ENCODE measurements around the gene S100Z. TPM values are rescaled to one million over a fixed set of nuclear protein-coding genes. Genes with fewer than 3 reads are reported as not detected.
A peak's percentile ranks its signal among the peaks of the same experiment; 100 is the strongest.

Gene S100Z
- total and polyA plus RNA-seq, 9 of the 15 experiments (the other 6 are each of a cell fraction or from before 2014, with no cell fraction given): 0.15 to 0.42 (median 0.20) TPM; not detected in 6

- TF ChIP-seq DNMT1 (IDR thresholded peaks at IDR 0.05) (no peak), RNF2 (IDR thresholded peaks at IDR 0.05) (peak; percentile 88), PREB (CRISPR knock-in tag; IDR thresholded peaks at IDR 0.05) (no peak), ZNF583 (CRISPR knock-in tag; IDR thresholded peaks at IDR 0.05) (0 out of 2 replicates have a peak, but pooled peaks have one; percentile 14), DACH1 (IDR thresholded peaks at IDR 0.05; ENCODE audit: partially characterized antibody) (peak; percentile 42), USF1 (CRISPR knock-in tag; IDR thresholded peaks at IDR 0.05) (no peak), BRF1 (IDR thresholded peaks at IDR 0.05; ENCODE audit: borderline replicate concordance, extremely low read depth, insufficient read length) (no peak), PHF20 (IDR thresholded peaks at IDR 0.05; ENCODE audit: partially characterized antibody) (peak; percentile 28), TARDBP (IDR thresholded peaks at IDR 0.05) (peak; percentile 85; the same call in 1 of the 2 replicates), ATF2 (CRISPR knock-in tag; IDR thresholded peaks at IDR 0.05) (no peak), MYNN (IDR thresholded peaks at IDR 0.05) (peak; percentile 53; the same call in 1 of the 2 replicates), MYNN (CRISPR knock-in tag; IDR thresholded peaks at IDR 0.05) (no peak), HBP1 (CRISPR knock-in tag; IDR thresholded peaks at IDR 0.05) (0 out of 2 replicates have a peak, but pooled peaks have one; percentile 68), KDM5B (IDR thresholded peaks at IDR 0.05; ENCODE audit: insufficient replicate concordance, low read depth, low read length) (no peak), ETV1 (tag; conservative IDR thresholded peaks at IDR 0.05; ENCODE audit: low read depth) (peak; percentile 91), ZNF212 (CRISPR knock-in tag; IDR thresholded peaks at IDR 0.05) (no peak), U2AF1 (optimal IDR thresholded peaks at IDR 0.05; ENCODE audit: low read depth, low read length) (no peak), FOXO4 (CRISPR knock-in tag; IDR thresholded peaks at IDR 0.05) (no peak), ZNF24 (IDR thresholded peaks at IDR 0.05) (peak; percentile 45; the same call in 1 of the 2 replicates), HOMEZ (CRISPR knock-in tag; IDR thresholded peaks at IDR 0.05) (no peak)
These were observed at the start of gene S100Z (continued) for GRCh38 chr5:76849419-76850291.
